ENCODE data around the gene CELA2B. TPM values are rescaled to one million over a fixed set of nuclear protein-coding genes. Genes with fewer than 3 reads are reported as not detected.
A peak's percentile ranks its signal among the peaks of the same experiment; 100 is the strongest.

Gene CELA2B
- total and polyA plus RNA-seq, 9 of the 15 experiments (the other 6 are each of a cell fraction or from before 2014, with no cell fraction given): 0.25 to 2.1 (median 0.38) TPM; not detected in 5

- Histone ChIP-seq H3K36me3 (ENCODE audit: control insufficient read depth, insufficient read depth, low read length) (peaks cover 41% of the 10 kb centered on the region; the same call in 2 of the 3 replicates), H3K27ac (ENCODE audit: extremely low read depth, low read depth, low read length) (no peak overlapping the region), H3K4me1 (replicated peaks in 1 of 2; ENCODE audit: control insufficient read depth in 2 of 2, insufficient read depth in 2 of 2, low read length in 2 of 2) (peaks cover 23 to 63% of the 10 kb centered on the region in 2 experiments; a peak in 4 of 5 replicates), H3K4me3 (no peak overlapping the region), H3K9me3 (replicated peaks; ENCODE audit: control insufficient read depth, insufficient read depth, low read depth, low read length) (no peaks in the 10 kb centered on the region), H3K9ac (ENCODE audit: insufficient read depth in 1 of 2, low read depth in 2 of 2, low read length in 2 of 2) (peak overlapping the region in 1 of 2 experiments; percentile 77; a peak in 1 of 4 replicates), H3K79me2 (ENCODE audit: control insufficient read depth, insufficient read depth, low read length) (peaks cover 10% of the 10 kb centered on the region; the same call in 1 of the 3 replicates), H3K9me1 (ENCODE audit: control insufficient read depth, insufficient read depth, low read length) (peaks cover 5% of the 10 kb centered on the region), H2AFZ (ENCODE audit: low read depth, low read length) (no peak overlapping the region), H3K4me2 (ENCODE audit: insufficient read depth, low read length) (no peak overlapping the region), H4K20me1 (replicated peaks; ENCODE audit: control insufficient read depth, insufficient read depth, low read length) (peaks cover 10% of the 10 kb centered on the region; the same call in 1 of the 2 replicates), H3K27me3 (ENCODE audit: control insufficient read depth in 2 of 2, insufficient read depth in 2 of 2, low read length in 2 of 2) (no peaks in the 10 kb centered on the region)
- in situ Hi-C loops (cut with MboI) (loop anchor here (5.0 to 10.0 kb wide), 2 partner anchors 100 to 302 kb away; no protein-coding TSS in a partner anchor), intact Hi-C loops (cut with micrococcal nuclease) (no loop called here)
- ATAC-seq (no peak), FAIRE-seq (no peak), DNase-seq (ENCODE audit: extremely low read depth in 1 of 4, low spot score in 3 of 4) (no peak)
- POLR2A ChIA-PET: interaction anchor here (0.6 to 1.2 kb wide), 6 partner anchors 10 to 274 kb away, joined by 3 to 6 read pairs (median 3); partner anchors contain the start of gene TMEM51
- CTCF ChIA-PET (ENCODE audit: low intra/inter-chr PET ratio): no interaction called here
- no TSS peak for BruUV-seq (replicated peaks)
- 82% methylated on average over 6 of the region's 6 CpGs for WGBS (ENCODE audit: insufficient coverage, low coverage, missing lambda C conversion rate)
- TF ChIP-seq TEAD2 (tag; IDR thresholded peaks at IDR 0.05): no peak
- TF ChIP-seq, protein P1, sequence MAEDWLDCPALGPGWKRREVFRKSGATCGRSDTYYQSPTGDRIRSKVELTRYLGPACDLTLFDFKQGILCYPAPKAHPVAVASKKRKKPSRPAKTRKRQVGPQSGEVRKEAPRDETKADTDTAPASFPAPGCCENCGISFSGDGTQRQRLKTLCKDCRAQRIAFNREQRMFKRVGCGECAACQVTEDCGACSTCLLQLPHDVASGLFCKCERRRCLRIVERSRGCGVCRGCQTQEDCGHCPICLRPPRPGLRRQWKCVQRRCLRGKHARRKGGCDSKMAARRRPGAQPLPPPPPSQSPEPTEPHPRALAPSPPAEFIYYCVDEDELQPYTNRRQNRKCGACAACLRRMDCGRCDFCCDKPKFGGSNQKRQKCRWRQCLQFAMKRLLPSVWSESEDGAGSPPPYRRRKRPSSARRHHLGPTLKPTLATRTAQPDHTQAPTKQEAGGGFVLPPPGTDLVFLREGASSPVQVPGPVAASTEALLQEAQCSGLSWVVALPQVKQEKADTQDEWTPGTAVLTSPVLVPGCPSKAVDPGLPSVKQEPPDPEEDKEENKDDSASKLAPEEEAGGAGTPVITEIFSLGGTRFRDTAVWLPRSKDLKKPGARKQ (CRISPR knock-in tag; IDR thresholded peaks at IDR 0.05): peak; percentile 15; the same call in 1 of the 2 replicates
- no peak for TF ChIP-seq POLR2AphosphoS2 (IDR thresholded peaks at IDR 0.05; ENCODE audit: low read length)
- no peak for TF ChIP-seq ZNF316 (IDR thresholded peaks at IDR 0.05)
- no peak for TF ChIP-seq ZNF239 (CRISPR knock-in tag; IDR thresholded peaks at IDR 0.05)
- TF ChIP-seq KDM4B (IDR thresholded peaks at IDR 0.05; ENCODE audit: borderline replicate concordance in 2 of 2, low read depth in 1 of 2): no peak
Measured at GRCh38 chr1:15427280-15427666, 48.6 kb upstream of the CELA2B start.
